ENCODE data around the gene MYZAP.

MYZAP gene

GRCh38 chr15:57570994-57571393 lies 20.7 kb upstream of the MYZAP start:
- no peak for TF ChIP-seq TAF1 (IDR thresholded peaks at IDR 0.05; ENCODE audit: borderline replicate concordance, insufficient read depth, low read length)
- no peak for TF ChIP-seq POLR2AphosphoS5 (IDR thresholded peaks at IDR 0.05; ENCODE audit: low read depth, low read length)
- TF ChIP-seq SIN3A (IDR thresholded peaks at IDR 0.05; ENCODE audit: borderline replicate concordance, insufficient read depth, low read length): no peak
- TF ChIP-seq FOXP2 (optimal IDR thresholded peaks at IDR 0.05; ENCODE audit: borderline replicate concordance, extremely low read depth, extremely low read length, insufficient read depth): no peak
- TF ChIP-seq, protein P1, sequence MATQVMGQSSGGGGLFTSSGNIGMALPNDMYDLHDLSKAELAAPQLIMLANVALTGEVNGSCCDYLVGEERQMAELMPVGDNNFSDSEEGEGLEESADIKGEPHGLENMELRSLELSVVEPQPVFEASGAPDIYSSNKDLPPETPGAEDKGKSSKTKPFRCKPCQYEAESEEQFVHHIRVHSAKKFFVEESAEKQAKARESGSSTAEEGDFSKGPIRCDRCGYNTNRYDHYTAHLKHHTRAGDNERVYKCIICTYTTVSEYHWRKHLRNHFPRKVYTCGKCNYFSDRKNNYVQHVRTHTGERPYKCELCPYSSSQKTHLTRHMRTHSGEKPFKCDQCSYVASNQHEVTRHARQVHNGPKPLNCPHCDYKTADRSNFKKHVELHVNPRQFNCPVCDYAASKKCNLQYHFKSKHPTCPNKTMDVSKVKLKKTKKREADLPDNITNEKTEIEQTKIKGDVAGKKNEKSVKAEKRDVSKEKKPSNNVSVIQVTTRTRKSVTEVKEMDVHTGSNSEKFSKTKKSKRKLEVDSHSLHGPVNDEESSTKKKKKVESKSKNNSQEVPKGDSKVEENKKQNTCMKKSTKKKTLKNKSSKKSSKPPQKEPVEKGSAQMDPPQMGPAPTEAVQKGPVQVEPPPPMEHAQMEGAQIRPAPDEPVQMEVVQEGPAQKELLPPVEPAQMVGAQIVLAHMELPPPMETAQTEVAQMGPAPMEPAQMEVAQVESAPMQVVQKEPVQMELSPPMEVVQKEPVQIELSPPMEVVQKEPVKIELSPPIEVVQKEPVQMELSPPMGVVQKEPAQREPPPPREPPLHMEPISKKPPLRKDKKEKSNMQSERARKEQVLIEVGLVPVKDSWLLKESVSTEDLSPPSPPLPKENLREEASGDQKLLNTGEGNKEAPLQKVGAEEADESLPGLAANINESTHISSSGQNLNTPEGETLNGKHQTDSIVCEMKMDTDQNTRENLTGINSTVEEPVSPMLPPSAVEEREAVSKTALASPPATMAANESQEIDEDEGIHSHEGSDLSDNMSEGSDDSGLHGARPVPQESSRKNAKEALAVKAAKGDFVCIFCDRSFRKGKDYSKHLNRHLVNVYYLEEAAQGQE (IDR thresholded peaks at IDR 0.05; ENCODE audit: insufficient read depth in 1 of 2, low read depth in 2 of 2, low read length in 2 of 2): no peak

DNA sequence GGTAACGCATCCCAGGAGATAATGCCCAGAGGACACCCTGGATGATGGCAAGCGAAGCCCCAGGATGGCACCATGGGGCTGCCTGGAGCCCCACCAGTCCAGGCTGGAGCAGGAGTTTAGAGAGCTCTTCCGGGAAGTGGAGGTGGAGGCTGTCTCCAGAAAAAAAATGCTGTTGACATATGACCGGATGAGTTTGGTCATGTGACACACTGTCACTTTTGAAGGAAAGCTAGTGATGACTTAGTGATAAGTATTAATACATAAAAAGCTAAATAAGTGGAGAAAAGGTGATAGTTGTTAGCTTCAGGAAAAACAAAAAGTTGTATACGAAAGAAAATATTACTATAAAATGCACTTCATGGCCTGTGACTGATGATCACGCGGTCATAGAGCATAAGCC lies 20.0 kb upstream of the MYZAP start:
- no peak for TF ChIP-seq SIN3A (IDR thresholded peaks at IDR 0.05; ENCODE audit: borderline replicate concordance, insufficient read depth, low read length)
- no peak for TF ChIP-seq TAF1 (IDR thresholded peaks at IDR 0.05; ENCODE audit: borderline replicate concordance, insufficient read depth, low read length)
- TF ChIP-seq, protein P1 (IDR thresholded peaks at IDR 0.05; ENCODE audit: insufficient read depth in 1 of 2, low read depth in 2 of 2, low read length in 2 of 2): no peak
- no peak for TF ChIP-seq FOXP2 (optimal IDR thresholded peaks at IDR 0.05; ENCODE audit: borderline replicate concordance, extremely low read depth, extremely low read length, insufficient read depth)
- TF ChIP-seq POLR2AphosphoS5 (IDR thresholded peaks at IDR 0.05; ENCODE audit: low read depth, low read length): no peak

- TF ChIP-seq, protein P1 (IDR thresholded peaks at IDR 0.05; ENCODE audit: insufficient read depth in 1 of 2, low read depth in 2 of 2, low read length in 2 of 2): no peak
- no peak for TF ChIP-seq POLR2AphosphoS5 (IDR thresholded peaks at IDR 0.05; ENCODE audit: low read depth, low read length)
- TF ChIP-seq TAF1 (IDR thresholded peaks at IDR 0.05; ENCODE audit: borderline replicate concordance, insufficient read depth, low read length): no peak
- no peak for TF ChIP-seq FOXP2 (optimal IDR thresholded peaks at IDR 0.05; ENCODE audit: borderline replicate concordance, extremely low read depth, extremely low read length, insufficient read depth)
- no peak for TF ChIP-seq SIN3A (IDR thresholded peaks at IDR 0.05; ENCODE audit: borderline replicate concordance, insufficient read depth, low read length)
These were observed 19.2 kb upstream of the MYZAP start for GRCh38 chr15:57572468-57572867.

GRCh38 chr15:57573151-57573550 lies 18.6 kb upstream of the MYZAP start:
- TF ChIP-seq, protein P1 (IDR thresholded peaks at IDR 0.05; ENCODE audit: insufficient read depth in 1 of 2, low read depth in 2 of 2, low read length in 2 of 2): no peak
- TF ChIP-seq FOXP2 (optimal IDR thresholded peaks at IDR 0.05; ENCODE audit: borderline replicate concordance, extremely low read depth, extremely low read length, insufficient read depth): no peak
- TF ChIP-seq SIN3A (IDR thresholded peaks at IDR 0.05; ENCODE audit: borderline replicate concordance, insufficient read depth, low read length): no peak
- no peak for TF ChIP-seq TAF1 (IDR thresholded peaks at IDR 0.05; ENCODE audit: borderline replicate concordance, insufficient read depth, low read length)
- TF ChIP-seq POLR2AphosphoS5 (IDR thresholded peaks at IDR 0.05; ENCODE audit: low read depth, low read length): no peak

- no peak for TF ChIP-seq FOXP2 (optimal IDR thresholded peaks at IDR 0.05; ENCODE audit: borderline replicate concordance, extremely low read depth, extremely low read length, insufficient read depth)
- TF ChIP-seq POLR2AphosphoS5 (IDR thresholded peaks at IDR 0.05; ENCODE audit: low read depth, low read length): no peak
- TF ChIP-seq, protein P1 (IDR thresholded peaks at IDR 0.05; ENCODE audit: insufficient read depth in 1 of 2, low read depth in 2 of 2, low read length in 2 of 2): no peak
- TF ChIP-seq SIN3A (IDR thresholded peaks at IDR 0.05; ENCODE audit: borderline replicate concordance, insufficient read depth, low read length): no peak
- TF ChIP-seq TAF1 (IDR thresholded peaks at IDR 0.05; ENCODE audit: borderline replicate concordance, insufficient read depth, low read length): no peak
These were observed 16.3 kb upstream of the MYZAP start for GRCh38 chr15:57575363-57575762.
